G401 (cell line): ENCODE results near the gene TLE5. TPM values are rescaled to one million over a fixed set of nuclear protein-coding genes. Genes with fewer than 3 reads are reported as not detected.
"Not testable (repeated sequence)": the region's sequence is repeated elsewhere in the genome, so short reads cannot be mapped to it uniquely, and the experiment has no call there.

Experiments
- DNase-seq: peaks from one replicate; pipeline ENCODE4 v3.0.0-alpha.2; 2015; ENCODE audit warnings: low spot score
- in situ Hi-C: cut with HindIII; loops from 2 replicates; pipeline ENCODE4 v1.10.0; 2016; ENCODE audit warnings: low sequenced_read_pairs, mixed read lengths
- total RNA-seq: library from RNA; depleted of rRNA; stranded (reverse); fragments of >200 nt; shearing (Covaris generic); gene quantifications from 2 replicates; pipeline ENCODE4 v1.2.3, GENCODE V29; 2014; rRNA removed

Gene TLE5
- total RNA-seq, 1 experiment from 2014 or later = 292 TPM

DNA sequence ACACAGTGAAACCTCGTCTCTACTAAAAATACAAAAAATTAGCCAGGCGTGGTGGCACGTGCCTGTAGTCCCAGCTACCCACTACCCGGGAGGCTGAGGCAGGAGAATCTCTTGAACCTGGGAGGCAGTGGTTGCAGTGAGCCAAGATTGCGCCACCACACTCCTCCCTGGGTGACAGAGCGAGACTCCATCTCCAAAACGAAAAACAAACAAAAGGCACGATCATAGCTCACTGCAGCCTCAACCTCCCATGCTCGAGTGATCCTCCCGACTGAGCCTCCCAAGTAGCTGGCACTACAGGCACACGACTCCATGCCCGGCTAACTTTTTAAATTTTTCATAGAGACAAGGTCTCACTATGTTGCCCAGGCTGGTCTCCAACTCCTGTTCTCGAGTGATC is 50.2 kb downstream of the TLE5 start:
- in situ Hi-C loops = not testable (repeated sequence)

DNA sequence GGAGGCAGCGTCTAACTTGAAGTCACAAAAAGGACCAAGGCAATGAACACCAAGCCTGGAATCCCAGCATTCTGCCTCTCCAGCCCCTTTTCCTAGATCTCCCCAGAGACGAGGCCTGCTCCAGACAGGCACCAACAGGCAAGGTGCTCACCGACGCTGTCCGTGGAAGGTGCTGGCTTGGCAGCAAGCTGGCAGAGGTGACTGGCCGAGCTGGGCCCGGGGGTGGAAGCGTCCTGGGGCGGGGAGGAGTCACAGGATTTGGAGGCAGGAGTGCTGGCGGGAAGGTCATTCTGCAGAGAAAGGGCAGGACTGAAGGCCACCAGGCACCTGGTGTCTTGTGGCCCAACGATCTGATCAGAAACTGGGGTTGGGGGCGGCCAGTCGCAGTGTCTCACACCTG is 51.4 kb downstream of the TLE5 start:
- in situ Hi-C loops = no loop called here
- DNase-seq = no peak

More for the DNA sequence above, 50.2 kb downstream of the TLE5 start:
- not testable (repeated sequence) for DNase-seq

DNA sequence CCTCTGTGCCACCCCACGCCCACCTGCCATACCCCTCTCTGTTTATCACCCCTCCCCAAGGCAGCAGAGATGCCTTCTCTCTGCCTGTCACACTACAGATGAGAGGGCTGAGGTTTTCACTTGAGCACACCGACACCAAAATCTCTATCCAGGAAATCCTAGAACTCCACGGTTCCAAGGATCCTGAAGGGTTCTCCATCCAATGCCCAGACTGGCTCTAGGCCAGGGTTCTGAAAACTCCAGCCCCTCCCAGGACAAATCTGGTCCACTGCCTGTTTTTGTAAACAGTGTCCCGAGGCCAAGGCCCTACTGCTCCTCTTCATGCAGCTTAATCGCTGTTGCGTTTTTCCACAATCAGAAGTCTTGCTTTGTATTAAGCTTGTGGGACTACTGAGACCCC is 53.3 kb downstream of the TLE5 start:
- in situ Hi-C loops = no loop called here

DNA sequence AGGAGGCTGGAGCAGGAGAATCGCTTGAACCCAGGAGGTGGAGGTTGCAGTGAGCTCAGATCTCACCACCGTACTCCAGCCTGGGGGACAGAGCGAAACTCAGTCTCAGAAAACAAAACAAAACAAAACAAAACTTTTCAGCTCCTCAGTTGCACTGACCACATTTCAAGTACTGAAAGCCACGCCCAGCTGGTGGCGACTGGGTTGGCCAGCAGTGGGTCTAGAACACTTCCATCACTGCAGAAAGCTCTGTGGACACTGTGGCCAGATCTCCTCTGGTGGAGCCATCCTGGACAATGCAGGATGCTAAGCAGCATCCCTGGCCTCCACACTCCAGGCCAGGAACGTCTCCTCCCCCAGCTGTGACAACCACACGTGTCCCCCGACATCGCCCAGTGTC is 54.3 kb downstream of the TLE5 start:
- DNase-seq = no peak
- in situ Hi-C loops = no loop called here

More for the DNA sequence above, 53.3 kb downstream of the TLE5 start:
- no peak for DNase-seq

DNA sequence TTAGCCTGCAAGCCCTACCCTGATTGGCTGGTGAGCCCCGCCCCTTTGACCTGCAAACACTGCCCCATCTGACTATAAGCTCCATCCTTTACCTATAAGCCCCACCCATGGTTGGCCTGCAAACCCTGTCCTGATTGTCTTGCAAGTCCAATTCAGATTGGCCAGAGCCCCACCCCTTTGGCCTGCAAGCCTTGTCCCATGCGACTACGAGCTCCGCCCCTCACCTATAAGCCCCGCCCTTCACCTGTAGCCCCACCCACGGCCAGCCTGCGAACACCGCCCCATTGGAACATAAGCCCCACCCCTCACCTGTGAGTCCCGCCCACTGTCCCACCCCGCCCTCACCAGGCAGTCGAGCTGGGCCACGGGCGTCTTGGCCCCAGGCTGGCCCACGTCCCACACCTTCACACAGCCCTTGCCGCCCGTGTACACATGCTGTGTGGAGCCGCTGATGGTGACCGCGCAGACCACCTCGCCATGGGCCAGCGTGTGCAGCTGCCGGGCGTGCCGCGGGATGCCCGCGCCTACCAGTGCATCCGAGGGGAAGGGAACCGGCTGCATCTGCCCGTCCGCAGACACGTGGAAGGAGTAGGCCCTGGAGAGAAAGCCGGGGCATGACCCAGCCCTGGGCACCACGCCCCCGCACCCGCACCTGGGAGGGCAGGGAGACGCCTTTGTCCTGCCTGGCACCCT is 56.1 kb downstream of the TLE5 start:
- in situ Hi-C loops = no loop called here

DNA sequence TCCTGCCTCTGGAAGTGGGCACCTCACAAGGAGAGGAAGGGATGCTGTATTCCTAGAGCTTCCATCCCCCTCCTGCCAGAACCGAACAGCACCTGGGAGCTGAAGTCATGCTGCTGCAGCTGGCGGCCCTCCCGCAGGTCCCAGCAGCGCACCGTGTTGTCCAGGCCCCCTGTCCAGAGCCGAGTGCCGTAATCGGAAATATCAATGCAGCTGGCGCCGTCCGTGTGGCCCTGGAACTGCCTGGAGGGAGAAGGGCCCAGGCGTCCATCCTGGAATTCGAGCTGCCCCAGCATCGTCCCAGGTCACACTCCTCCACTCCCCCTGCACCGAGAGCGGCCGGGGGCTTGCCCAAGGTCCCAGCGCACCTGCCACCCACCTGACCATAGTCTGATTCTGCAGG is 57.0 kb downstream of the TLE5 start:
- no peak for DNase-seq
- in situ Hi-C loops = no loop called here

More for the DNA sequence above, 56.1 kb downstream of the TLE5 start:
- DNase-seq = no peak

DNA sequence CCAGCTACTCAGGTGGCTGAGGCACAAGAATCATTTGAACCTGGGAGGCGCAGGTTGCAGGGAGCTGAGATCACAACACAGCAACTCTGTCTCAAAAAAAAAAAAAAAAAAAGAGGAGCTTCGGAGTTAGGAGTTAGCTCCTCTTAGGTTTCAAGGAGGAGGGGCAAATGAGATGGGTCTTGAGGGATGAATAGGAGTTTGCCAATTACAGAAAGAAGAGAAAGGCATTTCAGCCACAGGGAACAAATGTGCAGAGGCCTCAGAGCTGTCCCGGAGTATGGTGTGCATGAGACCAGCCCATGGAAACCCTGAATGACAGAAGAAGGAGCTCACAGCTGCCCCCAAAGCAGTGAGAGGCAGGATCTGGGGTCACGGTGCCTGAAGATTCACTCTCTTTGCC is 57.8 kb downstream of the TLE5 start:
- in situ Hi-C loops = no loop called here
- no peak for DNase-seq

DNA sequence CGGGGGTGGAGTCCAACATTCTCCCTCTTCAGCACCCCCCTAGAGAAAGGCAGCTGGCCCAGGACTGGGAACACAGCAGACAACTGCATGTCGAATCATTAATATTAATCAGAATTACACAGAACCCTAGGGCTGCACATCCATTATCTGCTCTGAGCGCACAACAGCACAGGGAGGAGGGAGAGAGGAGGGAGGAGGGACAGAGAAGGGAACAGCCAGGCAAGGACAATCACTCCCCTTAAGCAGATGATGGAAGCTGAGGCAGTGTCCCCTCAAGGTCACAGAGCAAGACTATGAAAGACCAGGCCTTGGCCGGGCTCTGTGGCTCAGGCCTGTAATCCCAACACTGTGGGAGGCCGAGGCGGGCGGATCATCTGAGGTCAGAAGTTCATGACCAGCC is 59.2 kb downstream of the TLE5 start:
- DNase-seq = no peak
- in situ Hi-C loops = no loop called here

Other genes starting within 250 kb of the TLE5 start
- gene ZNF554, start 242.6 kb downstream of the TLE5 start, total RNA-seq = 4.1 and 6.1 TPM in 2 replicates
- 5.3 and 19.0 TPM in 2 replicates for gene ZNF555, start 221.0 kb downstream of the TLE5 start, total RNA-seq
- 0.25 and 0.31 TPM in 2 replicates for gene ZNF556, start 195.2 kb downstream of the TLE5 start, total RNA-seq
- gene ZNF57, start 161.6 kb downstream of the TLE5 start, total RNA-seq = 12.0 and 20.8 TPM in 2 replicates
- 6.5 and 7.1 TPM in 2 replicates for gene ZNF77, start 117.5 kb downstream of the TLE5 start, total RNA-seq
- 2.7 and 10.4 TPM in 2 replicates for gene TLE6, start 84.9 kb downstream of the TLE5 start, total RNA-seq
- 10.2 and 11.7 TPM in 2 replicates for gene TLE2, start 33.2 kb downstream of the TLE5 start, total RNA-seq
- 42.9 and 44.0 TPM in 2 replicates for gene GNA11, start 31.9 kb upstream of the TLE5 start, total RNA-seq
- 2.8 and 3.7 TPM in 2 replicates for gene GNA15, start 73.5 kb upstream of the TLE5 start, total RNA-seq
- not detected in 2 replicates for gene S1PR4, start 116.3 kb upstream of the TLE5 start, total RNA-seq
- 77.5 and 82.5 TPM in 2 replicates for gene NCLN, start 123.4 kb upstream of the TLE5 start, total RNA-seq
- 1.5 and 1.7 TPM in 2 replicates for gene CELF5, start 162.2 kb upstream of the TLE5 start, total RNA-seq